GM21367 (cell line): ENCODE data around the gene CHRNB4.
"Not testable (repeated sequence)": the region's sequence is repeated elsewhere in the genome, so short reads cannot be mapped to it uniquely, and the experiment has no call there.

ENCODE experiments used
- ATAC-seq: cut with Tn5 transposase; IDR thresholded peaks from one replicate; pipeline ENCODE4 v1.9.1; 2021; ENCODE audit not compliant: unreplicated experiment

CHRNB4 gene

DNA sequence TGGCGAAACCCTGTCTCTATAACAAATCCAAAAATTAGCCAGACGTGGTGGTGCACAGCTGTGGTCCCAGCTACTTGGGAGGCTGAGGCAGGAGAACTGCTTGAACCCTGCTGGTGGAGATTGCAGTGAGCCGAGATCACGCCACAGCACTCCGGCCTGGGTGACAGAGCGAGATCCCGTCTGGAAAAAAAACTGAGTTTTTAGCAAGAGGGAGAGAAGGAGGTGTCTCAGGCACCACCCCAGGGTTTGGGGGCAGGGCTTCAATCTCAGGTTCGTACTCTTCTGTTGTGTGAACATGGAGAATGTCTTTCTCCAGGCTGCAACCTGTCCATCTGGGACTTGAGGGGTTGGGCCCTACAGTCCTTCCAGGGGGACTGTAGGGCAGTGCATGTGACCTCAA, 22.9 kb downstream of the CHRNB4 start:
- no peak for ATAC-seq

DNA sequence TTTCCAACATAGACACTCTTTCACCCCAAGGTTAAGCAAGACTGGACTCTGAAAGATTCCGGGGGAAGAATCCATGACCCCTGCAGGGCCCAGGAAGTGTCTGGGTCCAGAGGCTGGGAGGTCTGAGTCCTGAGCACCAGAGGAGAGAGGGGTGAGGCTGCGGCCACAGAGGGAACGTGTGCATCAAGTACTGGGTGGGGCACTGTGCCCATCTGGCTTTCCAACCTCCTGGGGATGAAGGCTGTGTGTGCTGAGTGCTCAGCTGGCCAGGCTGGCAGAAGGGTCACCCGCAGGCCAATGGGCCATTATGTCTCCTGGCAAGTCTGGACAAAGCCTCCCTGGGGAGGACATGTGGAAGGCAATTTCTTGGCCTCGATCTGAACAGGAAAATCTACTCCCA, 23.5 kb downstream of the CHRNB4 start:
- no peak for ATAC-seq

DNA sequence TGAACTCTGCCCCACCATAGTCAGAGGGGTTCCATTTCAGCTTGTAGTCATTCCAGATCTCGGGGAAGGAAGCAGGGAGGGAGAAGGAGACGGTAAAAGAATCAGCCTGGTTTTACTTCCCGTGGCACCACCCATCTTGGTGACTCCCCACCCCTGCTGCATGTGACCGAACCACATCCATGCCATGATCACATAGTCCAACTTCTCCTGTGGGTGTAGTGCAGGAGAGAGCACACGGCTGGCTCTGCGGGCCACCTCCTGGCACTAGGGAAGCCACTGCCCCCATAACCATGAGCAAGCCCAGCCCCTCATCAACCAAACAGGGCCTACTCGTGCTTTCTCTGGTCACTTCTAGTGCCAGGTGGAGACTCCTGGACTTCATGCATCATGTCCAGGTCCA, 23.9 kb downstream of the CHRNB4 start:
- ATAC-seq: no peak

DNA sequence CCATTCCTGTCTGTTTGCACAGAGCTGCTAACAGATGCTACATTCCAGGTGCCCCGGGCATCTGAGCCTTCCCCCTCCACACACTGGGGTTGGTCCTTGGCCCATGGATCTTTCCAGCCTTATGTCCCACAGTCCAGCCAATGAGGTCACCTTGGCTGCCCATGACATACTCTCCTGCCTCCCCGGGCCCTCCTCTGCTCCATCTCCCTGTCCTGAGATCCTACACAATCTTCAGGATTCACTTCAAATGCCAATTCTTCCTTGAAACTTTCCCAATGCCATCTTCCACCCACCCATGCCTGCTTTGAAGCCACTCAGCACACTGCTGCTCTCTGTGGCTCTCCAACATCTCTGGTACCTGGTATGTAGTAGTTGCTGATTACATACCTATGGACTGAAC, 24.5 kb downstream of the CHRNB4 start:
- no peak for ATAC-seq

DNA sequence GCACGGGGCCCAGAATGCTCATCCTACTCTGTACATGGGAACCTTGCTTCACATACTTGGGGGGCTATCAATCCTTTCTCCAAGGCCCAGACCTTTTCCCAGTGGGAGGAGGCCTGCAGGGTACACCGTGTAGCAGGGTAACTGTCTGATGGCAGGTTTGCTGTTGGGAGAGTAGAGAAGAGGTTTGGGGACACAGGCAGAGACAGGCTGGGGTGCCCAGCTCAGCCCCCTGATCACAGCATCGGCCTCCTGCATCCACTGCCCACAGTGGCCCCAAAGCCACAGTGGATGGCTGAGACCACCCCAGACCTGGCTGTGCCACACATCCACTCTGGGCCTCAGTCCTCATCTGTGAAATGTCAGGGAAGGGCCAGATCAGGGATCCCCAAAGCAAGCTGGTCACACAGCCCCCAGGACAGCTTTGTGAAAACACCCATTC, 25.8 kb downstream of the CHRNB4 start:
- ATAC-seq: no peak

DNA sequence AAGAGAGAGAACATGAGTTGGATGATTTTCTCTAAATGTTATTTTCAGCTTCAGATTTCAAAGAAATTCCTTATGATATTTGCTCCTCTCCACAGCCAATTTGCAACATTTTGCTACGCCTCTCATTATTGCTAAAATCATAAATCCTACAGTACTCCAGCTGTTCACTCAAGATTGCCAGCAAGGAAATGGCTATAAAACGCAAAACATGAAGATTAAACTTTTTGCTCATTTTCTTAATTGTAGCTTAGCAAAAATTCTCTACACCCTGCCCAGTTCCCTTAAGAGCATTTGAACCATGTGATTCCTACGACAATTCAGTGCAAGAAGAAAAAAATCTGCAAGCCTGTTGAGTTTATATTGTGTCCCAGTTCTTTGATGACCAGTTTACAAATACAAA, 27.0 kb downstream of the CHRNB4 start:
- no peak for ATAC-seq

DNA sequence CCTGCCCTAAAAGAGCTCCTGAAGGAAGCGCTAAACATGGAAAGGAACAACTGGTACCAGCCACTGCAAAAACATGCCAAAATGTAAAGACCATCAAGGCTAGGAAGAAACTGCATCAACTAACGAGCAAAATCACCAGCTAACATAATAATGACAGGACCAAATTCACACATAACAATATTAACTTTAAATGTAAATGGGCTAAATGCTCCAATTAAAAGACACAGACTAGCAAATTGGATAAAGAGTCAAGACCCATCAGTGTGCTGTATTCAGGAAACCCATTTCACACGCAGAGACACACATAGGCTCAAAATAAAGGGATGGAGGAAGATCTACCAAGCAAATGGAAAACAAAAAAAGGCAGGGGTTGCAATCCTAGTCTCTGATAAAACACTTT, 31.5 kb downstream of the CHRNB4 start:
- not testable (repeated sequence) for ATAC-seq

DNA sequence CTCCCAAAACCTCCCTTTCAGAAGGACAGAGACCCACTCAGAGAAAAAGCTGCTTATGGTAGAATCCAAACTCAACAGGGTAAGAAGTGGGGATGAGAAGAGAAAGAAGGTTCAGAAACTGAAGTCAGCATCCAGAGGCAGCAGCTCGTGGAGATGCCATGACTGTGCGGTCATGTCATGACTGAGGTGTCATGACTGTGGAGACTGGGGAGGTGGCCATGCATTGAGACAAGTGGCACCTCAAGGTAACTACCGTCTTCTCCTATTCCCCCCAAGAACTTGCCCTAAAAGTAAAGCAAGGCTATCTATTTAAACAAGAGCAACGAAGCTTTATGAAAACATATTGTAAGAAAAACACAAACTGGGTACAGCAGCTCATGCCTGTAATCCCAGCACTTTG, 35.3 kb downstream of the CHRNB4 start:
- ATAC-seq: no peak

DNA sequence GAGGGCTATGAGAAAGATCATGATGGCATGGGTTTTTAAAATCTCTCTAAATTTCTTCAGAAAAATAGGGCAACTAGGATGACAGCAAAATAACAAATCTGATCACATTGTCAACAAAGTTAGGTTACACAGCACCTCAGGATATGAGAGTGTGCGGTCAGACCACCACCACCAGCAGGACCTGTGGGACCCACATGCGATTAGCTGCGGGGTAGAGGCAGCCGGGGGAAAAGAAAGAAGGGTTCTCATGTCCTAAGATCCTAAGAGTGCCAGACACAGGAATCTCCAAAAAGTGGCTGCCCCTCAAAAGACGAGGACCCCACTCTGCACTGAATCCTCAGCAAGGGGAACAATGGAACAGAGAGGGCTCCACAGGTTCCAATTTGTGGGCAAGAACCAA, 35.8 kb downstream of the CHRNB4 start:
- no peak for ATAC-seq

DNA sequence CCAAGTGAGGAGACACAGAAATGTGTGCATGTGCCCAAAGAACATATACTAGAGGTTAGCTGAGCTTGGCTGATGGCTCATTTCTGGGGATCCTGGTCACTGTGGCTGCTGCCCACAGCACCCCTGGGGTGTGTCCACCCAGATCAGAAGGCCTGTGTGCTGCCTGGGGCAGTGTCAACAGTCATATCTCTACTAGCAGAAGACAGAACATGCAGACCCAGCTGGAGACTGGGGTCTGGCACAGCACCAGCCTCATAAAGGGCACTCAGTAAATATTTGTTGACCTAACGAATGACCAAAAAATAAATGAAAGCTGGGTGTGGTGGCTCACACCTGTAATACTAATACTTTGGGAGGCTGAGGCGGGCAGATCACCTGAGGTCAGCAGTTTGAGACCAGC, 36.6 kb downstream of the CHRNB4 start:
- no peak for ATAC-seq

DNA sequence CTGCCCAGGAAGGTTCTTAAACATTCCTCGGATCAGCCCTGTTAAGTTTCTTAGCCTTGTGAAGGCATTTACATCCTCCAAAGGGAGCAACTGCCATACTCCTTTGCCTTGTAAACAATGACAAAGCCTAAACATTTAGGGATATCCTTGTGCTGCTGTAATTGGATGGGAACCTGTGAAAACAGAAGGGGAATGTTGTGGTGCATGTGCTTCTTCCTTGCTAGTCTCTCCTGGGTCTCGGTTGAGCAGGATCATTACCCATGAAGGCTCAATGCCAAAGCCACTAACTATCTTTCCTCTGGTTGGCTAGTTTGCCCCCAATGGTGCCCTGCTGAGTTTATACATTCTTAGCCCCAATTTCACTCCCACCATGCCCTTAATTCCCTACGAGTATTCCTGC, 37.5 kb downstream of the CHRNB4 start:
- ATAC-seq: no peak

DNA sequence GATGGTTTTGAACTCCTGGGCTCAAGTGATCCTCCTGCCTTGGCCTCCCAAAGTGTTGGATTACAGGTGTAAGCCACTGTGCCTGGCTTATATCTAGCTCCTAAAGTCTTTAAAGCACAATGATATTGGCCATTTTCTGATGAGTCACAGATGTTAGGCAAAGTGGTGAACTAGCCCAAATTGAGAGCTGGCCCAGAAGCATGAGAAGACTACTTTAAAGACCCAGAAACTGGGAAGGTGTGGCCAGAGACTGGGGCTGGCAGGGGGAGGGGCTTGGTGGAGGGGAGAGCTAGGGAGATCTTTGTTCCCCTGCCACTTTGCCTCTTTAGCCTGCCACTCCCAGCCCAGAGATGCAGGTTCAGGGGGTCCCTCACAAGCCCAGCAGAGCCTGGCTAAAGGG, 41.8 kb downstream of the CHRNB4 start:
- ATAC-seq: no peak

DNA sequence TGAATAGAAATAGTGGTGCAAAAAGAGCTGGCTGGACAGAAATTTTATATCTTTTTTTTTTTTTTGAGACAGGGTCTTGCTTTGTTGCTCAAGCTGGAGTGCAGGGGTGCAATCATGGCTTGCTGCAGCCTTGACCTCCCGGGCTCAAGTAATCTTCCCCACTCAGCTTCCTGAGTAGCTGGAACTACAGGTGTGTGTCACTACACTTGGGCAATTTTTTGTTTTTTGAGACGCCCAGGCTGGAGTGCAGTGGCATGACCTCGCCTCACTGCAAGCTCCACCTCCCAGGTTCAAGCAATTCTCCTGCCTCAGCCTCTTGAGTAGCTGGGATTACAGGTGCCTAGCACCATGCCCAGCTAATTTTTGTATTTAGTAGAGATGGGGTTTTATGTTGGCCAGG, 42.7 kb downstream of the CHRNB4 start:
- no peak for ATAC-seq

DNA sequence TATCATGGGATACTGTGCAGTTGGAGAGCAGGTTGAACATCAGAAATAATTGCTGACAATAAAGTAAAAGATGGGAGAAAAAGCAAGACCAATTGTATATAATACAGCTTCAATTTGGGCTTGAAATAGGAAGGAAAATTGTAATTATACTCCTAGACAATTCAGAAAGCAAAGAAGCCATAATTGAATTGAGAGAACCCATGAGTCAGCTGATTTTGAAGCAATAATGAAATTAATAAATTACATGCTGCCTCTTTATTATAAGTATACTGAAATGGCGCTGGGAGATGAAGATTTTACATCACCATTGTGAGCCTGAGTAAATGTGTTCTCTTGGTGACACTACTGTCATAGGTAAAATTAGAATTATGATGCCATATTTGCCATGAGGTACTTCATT, 43.4 kb downstream of the CHRNB4 start:
- no peak for ATAC-seq

DNA sequence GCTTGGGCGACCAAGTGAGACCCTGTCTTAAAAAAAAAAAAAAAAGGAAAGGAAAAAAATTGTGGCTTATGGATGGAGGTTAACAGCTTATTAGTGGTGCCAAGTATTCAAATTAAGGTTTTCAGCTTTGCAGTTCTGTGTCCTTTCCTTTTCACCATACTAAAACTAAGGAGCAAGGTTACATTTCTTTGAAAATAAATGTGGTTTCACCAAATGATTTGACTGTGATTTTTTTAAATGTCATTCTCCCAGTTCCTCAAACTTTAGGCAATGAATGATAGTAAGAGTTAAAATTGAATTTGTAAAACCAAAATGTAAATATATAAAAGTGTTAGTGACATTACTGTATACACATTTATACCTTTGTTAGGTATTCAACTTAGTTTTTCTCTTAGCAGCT, 66.1 kb downstream of the CHRNB4 start:
- ATAC-seq: no peak
